Muscle layer of colon (tissue), 2 donors: ENCODE data around the gene PLEKHN1.

Experiments used
- H3K27ac ChIP-seq: one replicate; pipeline ENCODE4 v1.7.0; 2013; ENCODE audit warnings: low read depth, mild to moderate bottlenecking, low read length, moderate library complexity
- H3K27me3 ChIP-seq, 2 donors: one replicate each; pipeline ENCODE4 v1.7.0; 2013; ENCODE audit warnings: low read length in 2 of 2, mild to moderate bottlenecking in 2 of 2; ENCODE audit not compliant: insufficient read depth in 2 of 2, control insufficient read depth in 1 of 2
- H3K36me3 ChIP-seq: one replicate; pipeline ENCODE4 v1.7.0; 2013; ENCODE audit warnings: mild to moderate bottlenecking, low read length; ENCODE audit not compliant: insufficient read depth
- H3K4me1 ChIP-seq: one replicate; pipeline ENCODE4 v1.7.0; 2013; ENCODE audit warnings: mild to moderate bottlenecking, low read length; ENCODE audit not compliant: insufficient read depth
- H3K4me3 ChIP-seq, 2 donors: one replicate each; pipeline ENCODE4 v1.7.0; 2013; ENCODE audit warnings: low read length in 2 of 2, low read depth in 1 of 2, mild to moderate bottlenecking in 1 of 2, moderate library complexity in 1 of 2
- H3K9ac ChIP-seq: one replicate; pipeline ENCODE4 v1.7.0; 2013; ENCODE audit warnings: low read length
- H3K9me3 ChIP-seq: one replicate; pipeline ENCODE4 v1.7.0; 2013; ENCODE audit warnings: mild to moderate bottlenecking, low read length
- donor health status: abdominal sarcoma.
- donor health status: Adenocarcinoma of cecum.

Gene PLEKHN1

GRCh38 chr1:996851-997712 is 30.8 kb downstream of the PLEKHN1 start:
- H3K27ac ChIP-seq: no peak overlapping the region
- H3K9ac ChIP-seq: no peak overlapping the region

GRCh38 chr1:997713-997992 is 31.4 kb downstream of the PLEKHN1 start:
- H3K9ac ChIP-seq: no peak overlapping the region
- no peak overlapping the region for H3K4me3 ChIP-seq
- no peaks in the 10 kb centered on the region for H3K9me3 ChIP-seq
- peaks cover 0 to 21% of the 10 kb centered on the region in 2 donors for H3K27me3 ChIP-seq
- no peaks in the 10 kb centered on the region for H3K4me1 ChIP-seq
- no peak overlapping the region for H3K27ac ChIP-seq
- no peaks in the 10 kb centered on the region for H3K36me3 ChIP-seq

More at GRCh38 chr1:996851-997712, 30.8 kb downstream of the PLEKHN1 start:
- no peak overlapping the region for H3K4me3 ChIP-seq
- H3K9me3 ChIP-seq: no peaks in the 10 kb centered on the region
- peaks cover 0 to 21% of the 10 kb centered on the region in 2 donors for H3K27me3 ChIP-seq
- no peaks in the 10 kb centered on the region for H3K36me3 ChIP-seq
- H3K4me1 ChIP-seq: no peaks in the 10 kb centered on the region

DNA sequence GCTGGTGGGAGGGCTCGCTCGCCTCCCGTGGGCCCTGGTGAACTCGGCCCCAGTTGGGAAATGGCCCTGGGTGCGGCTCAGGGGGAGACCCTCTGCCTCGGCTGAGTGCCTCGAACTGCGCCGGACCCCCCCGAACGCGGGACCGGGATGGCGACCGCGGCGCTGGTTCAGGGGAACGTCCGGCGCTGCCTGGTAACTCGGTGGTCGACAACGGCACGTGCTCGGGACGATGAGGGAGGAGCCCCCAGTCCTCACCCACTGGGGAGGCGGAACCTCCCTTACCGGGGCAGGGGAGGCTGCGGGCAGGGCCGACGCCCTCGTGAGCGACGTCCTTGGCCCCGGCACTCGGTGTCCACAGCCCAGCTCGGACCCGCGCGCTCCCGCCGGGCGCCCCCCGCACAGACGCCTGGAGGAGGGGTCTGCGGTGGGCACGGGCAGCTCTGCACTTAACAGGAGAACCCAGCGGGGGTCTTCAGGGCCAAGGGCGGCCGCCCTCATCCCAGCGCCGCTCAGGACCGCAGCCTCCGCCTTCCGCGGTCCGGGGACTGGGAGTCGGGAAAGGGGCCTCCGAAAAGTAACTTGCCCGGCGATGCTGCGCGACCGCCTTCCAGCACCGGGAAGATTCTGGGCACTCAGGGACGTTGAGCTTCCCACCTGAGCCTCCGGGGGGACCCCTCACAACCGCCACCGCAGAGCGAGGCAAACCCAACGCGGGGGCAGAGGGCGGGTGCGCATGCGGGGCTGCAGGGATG is 31.9 kb downstream of the PLEKHN1 start:
- Histone ChIP-seq H3K9ac (no peak overlapping the region), H3K4me3 (no peak overlapping the region), H3K36me3 (no peaks in the 10 kb centered on the region), H3K27ac (no peak overlapping the region), H3K9me3 (no peaks in the 10 kb centered on the region), H3K27me3 (peaks cover 0 to 21% of the 10 kb centered on the region in 2 donors), H3K4me1 (no peaks in the 10 kb centered on the region)

DNA sequence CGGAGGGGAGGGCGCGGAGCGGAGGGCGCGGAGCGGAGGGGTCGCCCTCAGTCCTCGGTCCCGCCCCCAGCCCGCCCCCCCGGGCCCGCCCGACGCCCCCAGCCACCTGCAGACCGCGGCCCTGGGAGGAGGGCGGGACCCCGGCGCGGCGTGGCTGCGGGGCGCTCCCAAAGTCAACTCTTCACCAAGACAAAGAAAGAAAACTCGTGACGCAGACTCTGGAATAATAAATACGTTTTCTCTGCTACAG is 32.4 kb downstream of the PLEKHN1 start:
- peaks cover 0 to 21% of the 10 kb centered on the region in 2 donors for H3K27me3 ChIP-seq
- no peaks in the 10 kb centered on the region for H3K36me3 ChIP-seq
- peak overlapping the region; percentile 53 to 64 for H3K4me3 ChIP-seq
- H3K9ac ChIP-seq: no peak overlapping the region
- H3K9me3 ChIP-seq: no peaks in the 10 kb centered on the region
- no peaks in the 10 kb centered on the region for H3K4me1 ChIP-seq
- H3K27ac ChIP-seq: peak overlapping the region; percentile 72

DNA sequence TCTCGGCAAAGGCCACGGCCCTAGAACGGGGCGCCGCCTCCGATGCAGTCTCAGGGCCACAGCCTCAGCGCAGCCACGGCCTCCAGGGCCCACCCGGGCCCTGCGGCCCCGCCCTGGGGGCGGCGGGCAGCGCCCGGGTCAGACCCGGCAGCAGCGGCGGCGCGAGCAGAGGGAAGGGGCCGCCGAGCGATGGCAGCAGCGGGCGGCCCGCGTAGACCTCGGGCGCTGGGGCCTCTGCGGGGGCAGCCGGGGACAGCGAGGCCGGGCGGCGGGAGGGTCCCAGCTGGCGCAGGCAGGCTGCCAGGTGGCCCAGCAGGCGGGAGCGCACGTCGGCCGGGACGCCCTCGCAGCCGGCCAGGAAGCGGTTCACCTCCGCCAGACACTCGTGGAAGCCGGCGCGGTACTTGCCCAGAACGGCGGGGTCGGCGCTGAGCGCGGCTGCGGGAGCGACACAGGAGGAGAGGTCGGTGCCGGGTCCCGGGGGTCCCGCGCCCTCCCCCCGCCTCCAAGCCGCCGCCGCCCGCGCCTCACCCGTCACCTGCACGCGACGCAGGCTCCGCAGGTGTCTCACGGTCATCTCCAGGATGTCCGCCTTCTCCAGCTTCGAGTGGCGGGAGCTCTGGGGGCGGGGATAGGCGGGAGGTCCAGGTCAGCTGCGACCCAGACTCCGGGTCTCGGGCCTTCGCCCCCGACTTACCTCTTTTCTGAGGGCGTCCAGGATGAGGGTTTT is 32.9 kb downstream of the PLEKHN1 start:
- H3K27me3 ChIP-seq: peaks cover 0 to 21% of the 10 kb centered on the region in 2 donors
- no peaks in the 10 kb centered on the region for H3K36me3 ChIP-seq
- H3K4me3 ChIP-seq: peak overlapping the region; percentile 53 to 64
- no peaks in the 10 kb centered on the region for H3K9me3 ChIP-seq
- H3K9ac ChIP-seq: no peak overlapping the region
- H3K4me1 ChIP-seq: no peaks in the 10 kb centered on the region
- H3K27ac ChIP-seq: peak overlapping the region; percentile 96

GRCh38 chr1:999725-1000356 is 33.6 kb downstream of the PLEKHN1 start, which contains the start of gene HES4:
HES4 (minus strand) TSS chr1:1000097; CDS start chr1:999973, 124 bp downstream.
- peaks cover 0 to 21% of the 10 kb centered on the region in 2 donors for H3K27me3 ChIP-seq

GRCh38 chr1:1000357-1001056 is 34.2 kb downstream of the PLEKHN1 start:
- no peaks in the 10 kb centered on the region for H3K36me3 ChIP-seq
- peaks cover 0 to 27% of the 10 kb centered on the region in 2 donors for H3K27me3 ChIP-seq
- H3K4me1 ChIP-seq: peaks cover 9% of the 10 kb centered on the region
- peak overlapping the region; percentile 53 for H3K9ac ChIP-seq
- peak overlapping the region; percentile 53 to 65 for H3K4me3 ChIP-seq
- no peaks in the 10 kb centered on the region for H3K9me3 ChIP-seq
- H3K27ac ChIP-seq: peak overlapping the region; percentile 96

More at GRCh38 chr1:999725-1000356, 33.6 kb downstream of the PLEKHN1 start, which contains the start of gene HES4:
- Histone ChIP-seq H3K27ac (peak within 1 kb of the TSS; percentile 96), H3K9me3 (no peaks in the 10 kb centered on the region), H3K4me1 (peaks cover 2% of the 10 kb centered on the region), H3K9ac (peak within 1 kb of the TSS; percentile 53), H3K36me3 (no peaks in the 10 kb centered on the region), H3K4me3 (peak within 1 kb of the TSS; percentile 53 to 65)

DNA sequence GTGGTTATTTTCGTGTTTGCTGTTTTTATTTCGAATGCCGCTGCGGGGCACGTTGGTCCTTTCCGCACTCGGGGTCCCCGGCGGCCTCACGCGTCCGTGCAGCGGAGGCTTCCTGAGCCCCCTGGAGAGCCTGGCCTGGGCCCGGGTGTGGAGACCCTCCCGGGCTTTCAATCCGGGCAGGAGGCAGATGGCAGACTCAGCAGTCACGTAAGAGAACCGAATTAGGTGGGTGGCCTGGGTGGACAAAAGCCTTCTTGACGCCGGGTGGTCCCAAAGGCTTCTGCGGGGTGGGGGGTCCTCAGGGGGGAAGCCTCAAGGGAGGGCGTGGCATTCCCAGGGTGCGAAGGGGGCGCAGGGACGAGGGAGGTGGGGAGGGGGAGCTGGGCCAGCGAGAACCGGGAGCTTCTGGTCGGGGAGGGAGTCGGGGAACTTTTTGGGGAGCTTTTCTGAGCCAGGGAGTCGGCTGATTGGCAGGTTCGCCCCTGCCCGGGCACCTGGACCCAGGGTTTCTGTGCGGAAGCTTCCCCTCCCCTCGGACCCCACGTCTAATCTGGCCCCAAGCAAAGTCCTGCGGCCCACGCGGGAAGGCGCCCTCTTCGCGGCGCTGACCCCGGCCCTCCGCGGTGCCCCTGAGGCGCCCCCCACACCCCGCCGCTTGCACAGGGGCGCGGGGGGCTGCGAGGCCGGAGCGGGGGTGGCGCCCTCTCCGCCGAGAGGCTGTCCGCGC is 34.9 kb downstream of the PLEKHN1 start:
- H3K4me1 ChIP-seq: peaks cover 11% of the 10 kb centered on the region
- no peaks in the 10 kb centered on the region for H3K9me3 ChIP-seq
- peak overlapping the region; percentile 53 for H3K9ac ChIP-seq
- peak overlapping the region; percentile 53 to 65 for H3K4me3 ChIP-seq
- peaks cover 0 to 30% of the 10 kb centered on the region in 2 donors for H3K27me3 ChIP-seq
- no peaks in the 10 kb centered on the region for H3K36me3 ChIP-seq
- H3K27ac ChIP-seq: peak overlapping the region; percentile 96

GRCh38 chr1:1003618-1004419 is 37.5 kb downstream of the PLEKHN1 start:
- H3K4me3 ChIP-seq: no peak overlapping the region
- no peak overlapping the region for H3K9ac ChIP-seq
- no peaks in the 10 kb centered on the region for H3K9me3 ChIP-seq
- no peak overlapping the region for H3K27ac ChIP-seq
- peaks cover 0 to 20% of the 10 kb centered on the region in 2 donors for H3K27me3 ChIP-seq
- no peaks in the 10 kb centered on the region for H3K36me3 ChIP-seq
- peaks cover 11% of the 10 kb centered on the region for H3K4me1 ChIP-seq

- no peaks in the 10 kb centered on the region for H3K9me3 ChIP-seq
- H3K9ac ChIP-seq: no peak overlapping the region
- H3K27me3 ChIP-seq: peaks cover 0 to 20% of the 10 kb centered on the region in 2 donors
- H3K27ac ChIP-seq: no peak overlapping the region
- no peak overlapping the region for H3K4me3 ChIP-seq
- peaks cover 11% of the 10 kb centered on the region for H3K4me1 ChIP-seq
- H3K36me3 ChIP-seq: no peaks in the 10 kb centered on the region
These were observed 38.1 kb downstream of the PLEKHN1 start for GRCh38 chr1:1004420-1004779.
